ENCODE results near the gene HSPA4L. TPM values are rescaled to one million over a fixed set of nuclear protein-coding genes. Genes with fewer than 3 reads are reported as not detected.

HSPA4L gene
- total RNA-seq, 1 experiment from 2014 or later = 68.9 TPM

GRCh38 chr4:127778102-127778501, 4.0 kb upstream of the HSPA4L start:
- no peak for DNase-seq (ENCODE audit: unreplicated experiment)
- H3K27me3 Mint-ChIP-seq (ENCODE audit: insufficient read depth, unreplicated experiment) = no peaks in the 10 kb centered on the region
- CTCF ChIA-PET = interaction anchor here (0.7 to 0.9 kb wide), 2 partner anchors 46 to 176 kb away, joined by 3 read pairs; no protein-coding TSS in a partner anchor
- POLR2A ChIA-PET = interaction anchor here (0.7 kb wide), 1 partner anchor 9 kb away, joined by 5 read pairs; no protein-coding TSS in a partner anchor
- H3K4me1 Mint-ChIP-seq (ENCODE audit: insufficient read depth, unreplicated experiment) = peaks cover 11% of the 10 kb centered on the region
- H3K4me3 Mint-ChIP-seq (ENCODE audit: unreplicated experiment) = no peak overlapping the region
- intact Hi-C loops (cut with micrococcal nuclease) = no loop called here
- TF ChIP-seq CTCF (IDR thresholded peaks at IDR 0.05; ENCODE audit: unreplicated experiment) = no peak
- BruUV-seq (replicated peaks) = no TSS peak
- no peaks in the 10 kb centered on the region for H3K36me3 Mint-ChIP-seq (ENCODE audit: insufficient read depth, unreplicated experiment)
- H3K27ac Mint-ChIP-seq (ENCODE audit: low read depth, unreplicated experiment) = no peak overlapping the region
- H3K9me3 Mint-ChIP-seq (ENCODE audit: unreplicated experiment) = no peaks in the 10 kb centered on the region

DNA sequence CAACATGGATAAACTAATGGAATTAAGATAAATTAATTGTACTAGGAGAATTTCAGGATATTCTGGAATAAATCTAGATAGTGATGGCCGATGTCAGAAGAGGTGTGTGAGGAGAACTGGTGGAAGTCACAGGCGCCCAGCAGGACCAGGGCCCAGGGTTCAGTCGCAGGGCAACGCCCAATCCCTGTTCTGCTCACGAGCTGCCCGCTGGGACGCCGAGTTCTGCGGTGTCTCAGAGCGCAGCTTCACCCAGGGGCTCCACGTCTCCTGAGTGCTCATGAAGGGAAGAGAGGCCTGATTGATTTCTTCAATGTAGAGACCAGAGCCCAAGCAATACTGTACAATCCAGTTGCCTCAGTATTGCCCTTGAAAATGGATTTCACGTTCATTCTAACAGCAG, 1.5 kb upstream of the HSPA4L start:
- intact Hi-C loops (cut with micrococcal nuclease) = loop anchor here (5.0 kb wide), 1 partner anchor 102 kb away; the partner anchor contains the start of gene PLK4
- Mint-ChIP-seq H3K27ac (ENCODE audit: low read depth, unreplicated experiment) (peak overlapping the region; percentile 96), H3K9me3 (ENCODE audit: unreplicated experiment) (no peaks in the 10 kb centered on the region), H3K4me1 (ENCODE audit: insufficient read depth, unreplicated experiment) (peaks cover 11% of the 10 kb centered on the region), H3K27me3 (ENCODE audit: insufficient read depth, unreplicated experiment) (no peaks in the 10 kb centered on the region), H3K4me3 (ENCODE audit: unreplicated experiment) (peak overlapping the region; percentile 82), H3K36me3 (ENCODE audit: insufficient read depth, unreplicated experiment) (no peaks in the 10 kb centered on the region)
- BruUV-seq (replicated peaks) = no TSS peak
- no peak for TF ChIP-seq CTCF (IDR thresholded peaks at IDR 0.05; ENCODE audit: unreplicated experiment)
- ChIA-PET CTCF (no interaction called here), POLR2A (no interaction called here)
- no peak for DNase-seq (ENCODE audit: unreplicated experiment)

- Mint-ChIP-seq H3K27ac (ENCODE audit: low read depth, unreplicated experiment) (peak overlapping the region; percentile 96), H3K9me3 (ENCODE audit: unreplicated experiment) (no peaks in the 10 kb centered on the region), H3K27me3 (ENCODE audit: insufficient read depth, unreplicated experiment) (no peaks in the 10 kb centered on the region), H3K4me3 (ENCODE audit: unreplicated experiment) (peak overlapping the region; percentile 82), H3K4me1 (ENCODE audit: insufficient read depth, unreplicated experiment) (peaks cover 11% of the 10 kb centered on the region), H3K36me3 (ENCODE audit: insufficient read depth, unreplicated experiment) (no peaks in the 10 kb centered on the region)
- POLR2A ChIA-PET = interaction anchor here (0.6 to 4.2 kb wide), 14 partner anchors 8 to 349 kb away, joined by 3 to 40 read pairs (median 7); partner anchors contain the start of genes ABHD18, INTU, LARP1B and MFSD8
- CTCF ChIA-PET = interaction anchor here (0.6 kb wide), 1 partner anchor 197 kb away, joined by 3 read pairs; no protein-coding TSS in a partner anchor
- TF ChIP-seq CTCF (IDR thresholded peaks at IDR 0.05; ENCODE audit: unreplicated experiment) = no peak
- intact Hi-C loops (cut with micrococcal nuclease) = loop anchor here (2.0 to 5.0 kb wide), 2 partner anchors 101 to 279 kb away; partner anchors contain the start of genes LARP1B and PLK4
- DNase-seq (ENCODE audit: unreplicated experiment) = peak; percentile 69
- no TSS peak for BruUV-seq (replicated peaks)
These were observed 660 bp upstream of the HSPA4L start for GRCh38 chr4:127781300-127782024.

DNA sequence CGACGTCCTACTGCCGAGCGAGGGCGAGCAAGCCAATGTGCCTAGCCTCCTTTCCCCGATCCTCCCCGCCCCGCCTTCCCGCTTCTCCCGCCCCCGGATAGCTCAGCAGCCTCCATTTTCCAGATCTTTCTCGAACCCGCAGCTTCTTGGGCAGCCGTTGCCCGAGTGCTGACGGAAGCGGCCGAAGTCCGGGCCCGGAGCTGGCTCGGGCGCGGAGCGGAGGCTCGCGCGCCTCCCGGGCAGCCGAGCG, 172 bp upstream of the HSPA4L start:
- H3K4me3 Mint-ChIP-seq (ENCODE audit: unreplicated experiment) = peak overlapping the region; percentile 82
- intact Hi-C loops (cut with micrococcal nuclease) = loop anchor here (2.0 to 5.0 kb wide), 2 partner anchors 100 to 279 kb away; partner anchors contain the start of genes LARP1B and PLK4
- peak; percentile 86 for DNase-seq (ENCODE audit: unreplicated experiment)
- CTCF ChIA-PET = interaction anchor here (0.6 kb wide), 1 partner anchor 198 kb away, joined by 3 read pairs; no protein-coding TSS in a partner anchor
- H3K27me3 Mint-ChIP-seq (ENCODE audit: insufficient read depth, unreplicated experiment) = no peaks in the 10 kb centered on the region
- POLR2A ChIA-PET = interaction anchor here (0.6 to 4.2 kb wide), 17 partner anchors 9 to 349 kb away, joined by 3 to 40 read pairs (median 6); partner anchors contain the start of genes ABHD18, INTU, LARP1B and MFSD8
- no peaks in the 10 kb centered on the region for H3K9me3 Mint-ChIP-seq (ENCODE audit: unreplicated experiment)
- peaks cover 7% of the 10 kb centered on the region for H3K4me1 Mint-ChIP-seq (ENCODE audit: insufficient read depth, unreplicated experiment)
- peak overlapping the region; percentile 96 for H3K27ac Mint-ChIP-seq (ENCODE audit: low read depth, unreplicated experiment)
- TF ChIP-seq CTCF (IDR thresholded peaks at IDR 0.05; ENCODE audit: unreplicated experiment) = peak; percentile 2
- BruUV-seq (replicated peaks) = no TSS peak
- no peaks in the 10 kb centered on the region for H3K36me3 Mint-ChIP-seq (ENCODE audit: insufficient read depth, unreplicated experiment)
